LNCaP clone FGC (cell line): Measurements from ENCODE around the gene JAKMIP1.

Experiments used
- DNase-seq: peaks from one replicate; pipeline ENCODE4 v3.0.0-alpha.2; 2011; ENCODE audit warnings: low read depth
- H3K4me3 ChIP-seq: 2 replicates; pipeline ENCODE4 v1.5.1; 2011; ENCODE audit warnings: mild to moderate bottlenecking, low read depth, low read length, control low read depth
- CTCF ChIP-seq: IDR thresholded peaks from 2 replicates; pipeline ENCODE4 v1.5.1; 2012; ENCODE audit warnings: mild to moderate bottlenecking; ENCODE audit not compliant: control insufficient read depth, insufficient read depth; ENCODE audit errors: extremely low read depth

The JAKMIP1 gene

GRCh38 chr4:6196871-6197270 lies 3.5 kb downstream of the JAKMIP1 start:
- TF ChIP-seq CTCF = no peak
- H3K4me3 ChIP-seq = no peak overlapping the region
- DNase-seq = no peak

- no peak overlapping the region for H3K4me3 ChIP-seq
- no peak for DNase-seq
- TF ChIP-seq CTCF = no peak
These were observed 4.0 kb downstream of the JAKMIP1 start for GRCh38 chr4:6196324-6196723.

GRCh38 chr4:6195602-6196319 lies 4.6 kb downstream of the JAKMIP1 start:
- no peak for TF ChIP-seq CTCF
- peak; percentile 52 for DNase-seq
- H3K4me3 ChIP-seq = no peak overlapping the region

- H3K4me3 ChIP-seq = no peak overlapping the region
- no peak for TF ChIP-seq CTCF
- no peak for DNase-seq
These were observed 5.7 kb downstream of the JAKMIP1 start for GRCh38 chr4:6194458-6195195.

GRCh38 chr4:6193399-6193798 lies 7.0 kb downstream of the JAKMIP1 start:
- TF ChIP-seq CTCF = no peak
- DNase-seq = no peak
- H3K4me3 ChIP-seq = no peak overlapping the region

- no peak overlapping the region for H3K4me3 ChIP-seq
- no peak for DNase-seq
- TF ChIP-seq CTCF = no peak
These were observed 8.1 kb downstream of the JAKMIP1 start for GRCh38 chr4:6192245-6192644.
